ENCODE data around the gene MEOX2.

The MEOX2 gene

GRCh38 chr7:15686295-15686956, at the start of gene MEOX2:
TSS of gene MEOX2 (minus strand) at chr7:15686683. CDS start at chr7:15686402, 281 bp downstream.
- DNase-seq = no peak

- DNase-seq = no peak
Observed at GRCh38 chr7:15729746-15730145, 43.3 kb upstream of the MEOX2 start.

GRCh38 chr7:15725051-15725450, 38.6 kb upstream of the MEOX2 start:
- DNase-seq = no peak

GRCh38 chr7:15723841-15724240, 37.4 kb upstream of the MEOX2 start:
- no peak for DNase-seq

- no peak for DNase-seq
Observed at GRCh38 chr7:15720849-15721471, 34.5 kb upstream of the MEOX2 start.

GRCh38 chr7:15719311-15719710, 32.8 kb upstream of the MEOX2 start:
- no peak for DNase-seq

- DNase-seq = no peak
Observed at GRCh38 chr7:15715435-15715834, 29.0 kb upstream of the MEOX2 start.

- no peak for DNase-seq
Observed at GRCh38 chr7:15709978-15710377, 23.5 kb upstream of the MEOX2 start.

GRCh38 chr7:15707570-15707969, 21.1 kb upstream of the MEOX2 start:
- DNase-seq = no peak

- no peak for DNase-seq
Observed at GRCh38 chr7:15703732-15704131, 17.2 kb upstream of the MEOX2 start.

- DNase-seq = no peak
Observed at GRCh38 chr7:15692501-15693020, 6.1 kb upstream of the MEOX2 start.

GRCh38 chr7:15688911-15689310, 2.4 kb upstream of the MEOX2 start:
- no peak for DNase-seq

GRCh38 chr7:15688279-15688626, 1.8 kb upstream of the MEOX2 start:
- no peak for DNase-seq

- DNase-seq = no peak
Observed at GRCh38 chr7:15687546-15688278, 1.2 kb upstream of the MEOX2 start.

GRCh38 chr7:15686957-15687545, 568 bp upstream of the MEOX2 start:
- DNase-seq = no peak

- DNase-seq = no peak
Observed at GRCh38 chr7:15685358-15686294, 857 bp downstream of the MEOX2 start.

- no peak for DNase-seq
Observed at GRCh38 chr7:15684871-15685270, 1.6 kb downstream of the MEOX2 start.

GRCh38 chr7:15684111-15684800, 2.2 kb downstream of the MEOX2 start:
- DNase-seq = no peak

- DNase-seq = no peak
Observed at GRCh38 chr7:15682751-15683245, 3.7 kb downstream of the MEOX2 start.

GRCh38 chr7:15682111-15682510, 4.4 kb downstream of the MEOX2 start:
- no peak for DNase-seq

GRCh38 chr7:15681631-15682030, 4.9 kb downstream of the MEOX2 start:
- no peak for DNase-seq

GRCh38 chr7:15681186-15681585, 5.3 kb downstream of the MEOX2 start:
- no peak for DNase-seq

Data from activated CD4-positive, alpha-beta T cell treated with anti-CD3 and anti-CD28 coated beads for 4 hours (primary cell).